RWPE2 (cell line): ENCODE results near the gene TBX19.

ENCODE experiments used
- ATAC-seq: fragments of 200-7000 bp; cut with Tn5 transposase; 3 replicates; pipeline ENCODE4 v1.9.1; 2021; ENCODE audit warnings: low read depth
- DNase-seq: peaks from one replicate; pipeline ENCODE4 v3.0.0-alpha.2; 2020; ENCODE audit warnings: low spot score
- H3K27ac ChIP-seq: fragments of 450-650 bp; 2 replicates; pipeline ENCODE4 v1.5.1; 2017; ENCODE audit warnings: mild to moderate bottlenecking; ENCODE audit not compliant: poor library complexity, severe bottlenecking
- H3K27me3 ChIP-seq: fragments of 250-450 bp; sonication (Bioruptor Pico); 2 replicates; pipeline ENCODE4 v1.5.1; 2021; ENCODE audit warnings: mild to moderate bottlenecking, moderate library complexity; ENCODE audit not compliant: insufficient read depth, poor library complexity, severe bottlenecking
- H3K36me3 ChIP-seq: fragments of 250-450 bp; sonication (Bioruptor Pico); 2 replicates; pipeline ENCODE4 v1.5.1; 2020; ENCODE audit warnings: low read depth, mild to moderate bottlenecking, moderate library complexity
- H3K4me1 ChIP-seq: fragments of 250-450 bp; sonication (Bioruptor Pico); 2 replicates; pipeline ENCODE4 v1.5.1; 2021; ENCODE audit warnings: mild to moderate bottlenecking, moderate library complexity; ENCODE audit not compliant: insufficient read depth, poor library complexity, severe bottlenecking
- H3K4me3 ChIP-seq: fragments of 250-450 bp; sonication (Bioruptor Pico); 2 replicates; pipeline ENCODE4 v1.5.1; 2021; ENCODE audit warnings: mild to moderate bottlenecking, moderate library complexity; ENCODE audit not compliant: severe bottlenecking
- H3K9me3 ChIP-seq: fragments of 250-450 bp; sonication (Bioruptor Pico); 2 replicates; pipeline ENCODE4 v1.5.1; 2021; ENCODE audit warnings: mild to moderate bottlenecking, moderate library complexity; ENCODE audit not compliant: severe bottlenecking
- TF ChIP-seq, protein P1 (sequence below): fragments of 450-650 bp; IDR thresholded peaks from one replicate; pipeline ENCODE4 v1.5.1; 2017; ENCODE audit warnings: mild to moderate bottlenecking, moderate library complexity; ENCODE audit not compliant: poor library complexity, severe bottlenecking

TBX19 gene

DNA sequence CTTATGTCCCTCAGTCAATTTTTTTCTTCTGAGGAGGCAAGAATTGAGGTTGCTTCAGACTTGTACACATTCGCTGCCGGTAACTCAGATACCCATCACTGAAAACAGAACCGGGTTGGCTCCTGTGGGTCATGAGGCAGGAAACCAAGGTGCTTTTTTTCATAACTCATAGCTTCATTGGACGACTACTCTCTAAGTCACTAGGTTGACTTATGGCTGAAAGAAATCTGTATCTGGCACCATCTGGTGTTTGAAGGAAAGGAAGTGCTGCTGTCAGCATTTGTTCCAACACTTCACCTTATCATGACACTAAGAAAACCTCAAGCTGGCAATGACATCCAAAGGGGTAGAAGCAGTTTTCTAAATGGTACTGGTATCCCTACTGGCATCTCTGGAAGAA, 82.3 kb downstream of the TBX19 start:
- ATAC-seq (no peak), DNase-seq (no peak)
- Histone ChIP-seq H3K36me3 (no peaks in the 10 kb centered on the region), H3K4me1 (no peaks in the 10 kb centered on the region), H3K27me3 (no peaks in the 10 kb centered on the region), H3K27ac (no peak overlapping the region), H3K9me3 (no peaks in the 10 kb centered on the region), H3K4me3 (no peak overlapping the region)
- TF ChIP-seq, protein P1, sequence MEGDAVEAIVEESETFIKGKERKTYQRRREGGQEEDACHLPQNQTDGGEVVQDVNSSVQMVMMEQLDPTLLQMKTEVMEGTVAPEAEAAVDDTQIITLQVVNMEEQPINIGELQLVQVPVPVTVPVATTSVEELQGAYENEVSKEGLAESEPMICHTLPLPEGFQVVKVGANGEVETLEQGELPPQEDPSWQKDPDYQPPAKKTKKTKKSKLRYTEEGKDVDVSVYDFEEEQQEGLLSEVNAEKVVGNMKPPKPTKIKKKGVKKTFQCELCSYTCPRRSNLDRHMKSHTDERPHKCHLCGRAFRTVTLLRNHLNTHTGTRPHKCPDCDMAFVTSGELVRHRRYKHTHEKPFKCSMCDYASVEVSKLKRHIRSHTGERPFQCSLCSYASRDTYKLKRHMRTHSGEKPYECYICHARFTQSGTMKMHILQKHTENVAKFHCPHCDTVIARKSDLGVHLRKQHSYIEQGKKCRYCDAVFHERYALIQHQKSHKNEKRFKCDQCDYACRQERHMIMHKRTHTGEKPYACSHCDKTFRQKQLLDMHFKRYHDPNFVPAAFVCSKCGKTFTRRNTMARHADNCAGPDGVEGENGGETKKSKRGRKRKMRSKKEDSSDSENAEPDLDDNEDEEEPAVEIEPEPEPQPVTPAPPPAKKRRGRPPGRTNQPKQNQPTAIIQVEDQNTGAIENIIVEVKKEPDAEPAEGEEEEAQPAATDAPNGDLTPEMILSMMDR: no peak
